HFF-Myc (cell line): ENCODE measurements around the gene TRAPPC5.

Source experiments
- DNase-seq: peaks from one replicate; pipeline ENCODE4 v3.0.0-alpha.2; 2011; ENCODE audit warnings: low read depth; ENCODE audit errors: extremely low read depth
- H3K4me3 ChIP-seq: replicated peaks from 2 replicates; pipeline ENCODE4 v1.5.1; 2011; ENCODE audit warnings: low read depth, mild to moderate bottlenecking, control low read depth, low read length
- CTCF ChIP-seq: IDR thresholded peaks from 2 replicates; pipeline ENCODE4 v1.5.1; 2012; ENCODE audit warnings: mild to moderate bottlenecking, low read depth, low read length, control low read depth; ENCODE audit errors: missing control alignments

Gene TRAPPC5

DNA sequence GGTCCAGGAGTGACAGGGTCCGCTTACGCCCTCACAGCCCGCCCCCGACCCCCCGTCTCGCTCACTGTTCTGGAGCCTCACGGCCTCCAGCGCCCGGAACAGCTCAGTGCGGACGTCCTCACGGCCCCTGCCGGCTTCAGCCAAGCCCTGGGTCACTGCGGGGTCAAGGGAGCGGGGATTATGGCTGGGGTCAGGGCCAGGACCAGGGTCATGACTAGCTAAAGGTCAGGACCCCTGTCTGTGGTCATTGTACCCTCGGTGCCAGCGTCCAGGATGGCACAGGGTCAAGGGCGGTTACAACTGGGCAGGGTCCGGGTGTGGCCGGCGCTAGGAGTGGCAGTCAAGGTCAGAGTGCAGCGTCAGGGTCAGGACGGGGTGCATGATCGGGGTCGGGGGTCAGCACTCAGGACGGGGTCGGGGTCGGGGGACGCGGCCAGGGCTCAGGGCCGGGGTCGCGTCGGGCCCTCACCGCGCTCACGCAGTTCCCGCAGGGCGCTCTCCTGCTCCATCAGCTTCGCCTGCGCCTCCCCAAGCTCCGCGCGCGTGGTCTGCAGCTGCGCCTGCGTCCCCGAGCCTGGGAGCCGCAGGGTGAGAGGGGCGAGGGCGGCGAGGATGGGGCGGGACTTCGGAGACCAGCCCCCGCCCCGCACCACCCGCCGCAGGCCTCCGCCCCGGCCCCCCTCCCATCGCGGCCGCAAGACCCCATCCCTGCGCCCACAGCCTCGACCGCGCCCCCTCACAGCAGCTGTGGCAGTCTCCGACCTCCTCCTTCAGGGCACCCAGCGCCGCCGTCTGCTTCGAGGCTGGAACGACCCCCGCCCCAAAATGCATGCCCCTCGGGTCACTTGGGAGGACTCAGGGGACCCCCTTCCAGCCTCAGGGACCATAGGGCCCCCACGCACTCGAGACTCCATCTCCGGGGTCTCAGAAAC, 49.9 kb downstream of the TRAPPC5 start:
- no peak overlapping the region for H3K4me3 ChIP-seq
- no peak for DNase-seq
- no peak for TF ChIP-seq CTCF

GRCh38 chr19:7731218-7731595, 50.6 kb downstream of the TRAPPC5 start:
- DNase-seq: no peak
- no peak overlapping the region for H3K4me3 ChIP-seq
- no peak for TF ChIP-seq CTCF

DNA sequence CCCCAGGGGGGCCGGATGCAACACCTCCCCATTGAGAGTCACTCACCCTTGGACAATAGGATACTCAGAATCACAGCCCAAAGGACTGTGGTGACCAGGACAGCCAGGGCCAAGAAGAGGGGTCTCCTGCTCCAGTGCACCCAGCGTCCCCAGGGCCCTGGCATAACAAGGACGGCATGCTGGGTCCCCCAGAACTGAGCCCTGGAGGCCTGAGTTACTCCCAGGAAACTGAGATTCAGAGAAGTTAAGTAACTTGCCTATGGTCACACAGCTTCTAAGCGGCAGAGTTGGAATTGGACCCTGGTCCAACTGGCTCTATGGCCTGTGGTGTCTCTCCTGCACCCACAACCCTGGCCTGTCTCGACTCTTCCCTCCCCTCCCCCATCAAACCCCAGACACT, 51.0 kb downstream of the TRAPPC5 start:
- no peak for TF ChIP-seq CTCF
- H3K4me3 ChIP-seq: no peak overlapping the region
- DNase-seq: no peak

- DNase-seq: no peak
- TF ChIP-seq CTCF: no peak
- H3K4me3 ChIP-seq: no peak within 1 kb of the TSS
These were observed 51.4 kb downstream of the TRAPPC5 start, which contains the start of gene CLEC4G for GRCh38 chr19:7732045-7732444. CLEC4G (minus strand) TSS chr19:7732110; CDS start chr19:7732102, 8 bp downstream.

DNA sequence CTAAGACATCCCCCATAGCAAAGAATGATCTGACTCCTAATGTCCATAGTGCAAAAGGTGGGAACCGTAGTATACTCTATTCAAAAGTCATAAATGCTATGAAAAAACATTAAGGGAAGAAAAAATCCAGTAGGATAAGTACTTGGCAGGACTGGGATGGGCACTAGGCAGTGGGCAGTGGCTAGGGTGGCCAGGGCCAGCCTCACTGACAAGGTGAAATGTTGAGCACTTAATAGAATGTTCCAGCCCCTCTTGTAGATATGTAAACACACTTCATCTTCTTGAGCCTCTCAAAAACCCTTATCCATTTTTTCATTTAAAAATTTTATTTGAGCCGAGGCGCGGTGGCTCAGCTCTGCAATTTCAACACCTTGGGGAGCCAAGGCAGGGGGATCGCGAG, 52.7 kb downstream of the TRAPPC5 start:
- no peak for DNase-seq
- TF ChIP-seq CTCF: no peak
- H3K4me3 ChIP-seq: no peak overlapping the region

- H3K4me3 ChIP-seq: no peak overlapping the region
- TF ChIP-seq CTCF: no peak
- DNase-seq: no peak
These were observed 53.9 kb downstream of the TRAPPC5 start for GRCh38 chr19:7734220-7735203.
